GM19193 (cell line): ENCODE results near the gene FBXL20.

ENCODE experiments used
- POLR2A ChIP-seq: IDR thresholded peaks from 4 replicates; pipeline ENCODE4 v1.6.1; 2011; ENCODE audit not compliant: insufficient read depth, insufficient read length; ENCODE audit errors: extremely low read depth

The FBXL20 gene

GRCh38 chr17:39225959-39226683, 175.3 kb downstream of the FBXL20 start:
- TF ChIP-seq POLR2A, result no peak

DNA sequence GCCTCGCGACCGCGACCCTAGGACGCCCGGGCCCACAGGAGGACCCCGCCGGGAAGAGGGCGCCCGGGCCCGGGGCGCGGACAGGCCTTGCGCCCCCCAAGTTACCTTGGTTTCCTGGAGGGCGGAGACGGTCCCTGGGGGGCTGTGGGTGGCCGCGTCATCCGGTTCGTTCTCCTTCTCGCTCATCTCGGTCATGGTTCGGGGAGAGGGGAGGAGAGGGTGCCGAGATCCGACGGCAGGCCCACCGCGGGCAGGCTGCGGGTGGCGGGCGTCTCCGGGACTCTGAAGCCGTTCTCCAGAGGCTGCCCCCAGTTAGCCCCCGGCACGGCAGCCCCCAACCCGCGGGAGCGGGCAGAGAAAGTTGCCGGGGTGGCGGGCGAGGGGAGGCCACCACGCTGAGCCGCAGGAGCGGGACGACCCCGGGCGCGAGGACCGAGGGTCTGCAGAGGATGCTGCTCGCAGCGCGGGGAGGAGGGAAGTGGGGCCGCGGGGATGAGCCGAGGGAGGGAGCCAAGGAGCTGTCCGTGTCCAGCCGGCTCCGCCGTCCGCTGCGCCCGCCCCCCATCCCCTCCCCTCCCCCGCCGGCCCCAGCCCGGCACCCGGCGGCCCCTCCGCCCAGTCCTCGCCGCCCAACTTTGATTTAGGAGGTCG, 176.0 kb downstream of the FBXL20 start, which contains the start of gene STAC2:
Gene STAC2, minus strand, starts transcription at position 638 of the 651 bp plus-strand sequence. Its CDS starts 443 bp downstream, at position 195.
- TF ChIP-seq POLR2A, result no peak

- no peak for TF ChIP-seq POLR2A
These were observed 176.6 kb downstream of the FBXL20 start for GRCh38 chr17:39224778-39225307.

GRCh38 chr17:39223907-39224777, 177.3 kb downstream of the FBXL20 start:
- TF ChIP-seq POLR2A, result no peak

GRCh38 chr17:39222866-39223834, 178.3 kb downstream of the FBXL20 start:
- no peak for TF ChIP-seq POLR2A

DNA sequence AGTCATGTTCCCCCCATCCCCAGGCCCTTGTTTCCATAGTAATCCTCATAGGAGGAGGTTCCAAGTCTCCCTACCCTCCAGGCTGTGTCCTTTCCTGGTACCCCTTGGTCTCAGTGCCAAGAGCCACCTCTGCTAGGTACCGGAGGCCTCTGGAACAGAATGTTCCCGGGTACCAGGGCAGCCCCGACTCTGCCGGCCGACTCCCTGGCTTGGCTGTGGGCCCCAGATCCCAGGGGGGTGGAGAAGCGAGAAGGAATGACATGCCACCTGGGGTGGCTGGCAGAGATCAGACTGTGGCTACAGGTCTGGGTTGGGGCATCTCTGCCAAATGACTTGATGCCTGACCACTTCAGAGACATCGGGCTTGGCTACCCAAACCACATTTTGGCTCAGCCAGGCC, 179.3 kb downstream of the FBXL20 start:
- TF ChIP-seq POLR2A, result no peak

GRCh38 chr17:39221572-39221971, 179.9 kb downstream of the FBXL20 start:
- TF ChIP-seq POLR2A, result no peak

DNA sequence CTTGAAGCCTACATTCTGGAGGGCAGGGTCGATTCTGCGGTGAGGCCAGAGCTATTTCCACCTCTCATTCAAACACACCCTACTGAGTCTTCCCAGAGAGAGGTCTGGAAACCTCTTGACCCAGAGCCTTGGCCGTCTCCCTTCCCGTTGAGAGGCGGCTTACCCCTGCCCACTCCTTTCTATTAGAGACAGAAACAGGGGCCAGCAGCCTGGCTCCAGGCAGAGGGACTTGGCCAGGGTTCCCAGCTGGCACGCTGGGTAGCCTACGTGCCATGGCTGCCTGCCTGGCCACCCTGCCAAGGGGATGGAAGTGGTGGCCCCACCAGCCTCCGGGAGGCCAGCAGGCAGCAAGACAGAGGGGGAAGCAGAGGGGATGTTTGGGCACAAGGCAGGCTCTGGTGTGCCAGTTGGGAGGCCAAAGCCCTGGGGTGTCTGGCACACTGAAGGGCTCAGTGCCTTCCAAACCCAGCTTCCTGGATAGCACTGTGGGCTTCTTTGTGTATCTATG, 181.7 kb downstream of the FBXL20 start:
- no peak for TF ChIP-seq POLR2A

GRCh38 chr17:39218906-39219305, 182.5 kb downstream of the FBXL20 start:
- TF ChIP-seq POLR2A, result no peak

DNA sequence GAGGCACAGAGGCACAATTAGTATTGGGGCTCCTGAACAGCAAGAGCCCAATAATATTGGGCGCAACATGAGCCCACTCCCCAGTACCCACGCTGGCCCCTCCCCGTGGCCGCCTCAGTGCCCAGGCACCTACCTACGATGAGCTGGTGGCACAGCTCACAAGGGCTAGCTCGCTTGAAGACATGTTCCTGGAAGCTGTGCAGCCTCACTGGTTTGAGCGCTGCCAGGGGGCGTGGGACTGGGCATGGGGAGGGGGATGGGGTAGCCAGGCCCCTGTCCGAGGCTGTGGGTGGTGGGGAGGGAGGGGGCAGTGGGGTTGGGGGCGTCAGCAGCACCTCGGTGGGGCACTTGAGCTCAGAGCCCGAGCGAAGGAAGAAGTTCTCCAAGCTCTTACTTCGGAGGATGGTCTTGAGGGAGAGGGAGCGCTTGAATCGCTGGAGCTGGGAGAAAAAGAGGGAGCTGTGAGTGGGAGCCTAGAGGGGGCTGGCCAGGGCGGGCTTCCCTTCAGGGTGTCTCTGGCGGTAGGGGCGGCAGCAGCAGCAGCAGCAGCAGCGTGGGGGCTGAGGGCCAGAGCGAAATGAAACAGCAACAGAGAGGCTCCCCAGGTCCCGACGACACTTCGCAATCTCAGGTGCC, 183.6 kb downstream of the FBXL20 start:
- no peak for TF ChIP-seq POLR2A

- TF ChIP-seq POLR2A, result no peak
These were observed 187.6 kb downstream of the FBXL20 start for GRCh38 chr17:39213852-39214251.

DNA sequence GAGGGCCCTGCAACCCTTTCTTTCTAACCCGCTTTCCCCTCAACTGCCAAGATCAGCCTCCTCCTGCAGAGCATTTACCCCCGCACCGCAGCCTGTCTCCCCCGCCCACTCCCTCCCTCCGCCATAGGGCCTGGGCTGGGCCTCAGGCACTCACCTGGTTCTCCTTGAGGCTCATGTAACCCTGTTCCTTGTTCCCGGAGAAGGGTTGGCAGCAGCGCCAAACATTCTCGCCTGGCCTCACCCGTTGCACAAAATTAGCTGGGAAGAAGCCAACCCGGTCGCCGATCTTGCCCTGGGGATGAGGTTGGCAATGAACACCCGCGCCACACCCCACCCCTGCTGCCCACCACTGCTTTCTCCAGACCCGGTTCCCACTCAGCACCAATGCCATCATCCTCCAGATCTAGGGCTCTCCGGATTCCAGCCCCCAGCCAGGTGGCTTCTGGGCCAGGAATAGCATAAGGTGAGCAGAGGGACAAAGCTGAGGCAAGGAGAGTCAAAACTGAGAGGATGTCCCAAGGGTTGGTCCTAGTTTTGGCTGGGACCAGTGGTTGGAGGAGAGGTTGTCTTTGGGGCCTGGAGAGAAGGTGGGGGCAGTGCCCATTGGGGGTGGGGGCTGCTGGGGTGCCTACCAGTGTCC, 188.5 kb downstream of the FBXL20 start:
- no peak for TF ChIP-seq POLR2A

- TF ChIP-seq POLR2A, result no peak
These were observed 189.1 kb downstream of the FBXL20 start for GRCh38 chr17:39212195-39212810.

GRCh38 chr17:39210093-39210434, 191.4 kb downstream of the FBXL20 start:
- TF ChIP-seq POLR2A, result no peak
